ENCODE data around the gene PLA2G5.

Gene PLA2G5

GRCh38 chr1:20070357-20070756 is 363 bp downstream of the PLA2G5 start:
- no peak for DNase-seq

GRCh38 chr1:20071416-20071815 is 1.4 kb downstream of the PLA2G5 start:
- no peak for DNase-seq

GRCh38 chr1:20072771-20073170 is 2.8 kb downstream of the PLA2G5 start:
- no peak for DNase-seq

GRCh38 chr1:20073256-20073655 is 3.3 kb downstream of the PLA2G5 start:
- no peak for DNase-seq

- no peak for DNase-seq
These were observed 4.2 kb downstream of the PLA2G5 start for GRCh38 chr1:20074055-20074724.

- DNase-seq = no peak
These were observed 4.8 kb downstream of the PLA2G5 start for GRCh38 chr1:20074725-20075171.

- DNase-seq = no peak
These were observed 5.4 kb downstream of the PLA2G5 start for GRCh38 chr1:20075345-20075744.

- DNase-seq = no peak
These were observed 6.2 kb downstream of the PLA2G5 start for GRCh38 chr1:20076223-20076622.

GRCh38 chr1:20076710-20077461 is 6.9 kb downstream of the PLA2G5 start:
- DNase-seq = no peak

GRCh38 chr1:20078171-20078651 is 8.2 kb downstream of the PLA2G5 start:
- DNase-seq = no peak

- no peak for DNase-seq
These were observed 8.7 kb downstream of the PLA2G5 start for GRCh38 chr1:20078711-20079110.

GRCh38 chr1:20079661-20080305 is 9.8 kb downstream of the PLA2G5 start:
- DNase-seq = no peak

- DNase-seq = no peak
These were observed 10.7 kb downstream of the PLA2G5 start for GRCh38 chr1:20080441-20081352.

- no peak for DNase-seq
These were observed 11.4 kb downstream of the PLA2G5 start for GRCh38 chr1:20081353-20081810.

- no peak for DNase-seq
These were observed 12.8 kb downstream of the PLA2G5 start for GRCh38 chr1:20082772-20083171.

GRCh38 chr1:20083178-20083944 is 13.4 kb downstream of the PLA2G5 start:
- DNase-seq = no peak

GRCh38 chr1:20086800-20087199 is 16.8 kb downstream of the PLA2G5 start:
- DNase-seq = no peak

- no peak for DNase-seq
These were observed 17.7 kb downstream of the PLA2G5 start for GRCh38 chr1:20087668-20088067.

GRCh38 chr1:20089328-20090077 is 19.5 kb downstream of the PLA2G5 start:
- no peak for DNase-seq

GRCh38 chr1:20090119-20090518 is 20.1 kb downstream of the PLA2G5 start:
- DNase-seq = no peak

GRCh38 chr1:20090641-20091040 is 20.6 kb downstream of the PLA2G5 start:
- no peak for DNase-seq

Measured in CD4-positive, alpha-beta T cell treated with Interleukin-10 for 1 hour (primary cell).